Glutamatergic neuron (in vitro differentiated cells): ENCODE measurements around the gene QPCT. TPM values are rescaled to one million over a fixed set of nuclear protein-coding genes. Genes with fewer than 3 reads are reported as not detected.

Experiments
- DNase-seq: peaks from one replicate; pipeline ENCODE4 v3.0.0; 2022
- H3K27ac Mint-ChIP-seq: one replicate; pipeline ENCODE4 v1.8.0; 2020; ENCODE audit warnings: mild to moderate bottlenecking, mixed read lengths, inconsistent platforms; ENCODE audit not compliant: unreplicated experiment
- H3K27me3 Mint-ChIP-seq: one replicate; pipeline ENCODE4 v1.8.0; 2020; ENCODE audit warnings: mild to moderate bottlenecking, moderate library complexity, mixed read lengths, inconsistent platforms; ENCODE audit not compliant: unreplicated experiment
- H3K36me3 Mint-ChIP-seq: one replicate; pipeline ENCODE4 v1.8.0; 2020; ENCODE audit warnings: mild to moderate bottlenecking, mixed read lengths, inconsistent platforms; ENCODE audit not compliant: unreplicated experiment
- H3K4me1 Mint-ChIP-seq: one replicate; pipeline ENCODE4 v1.8.0; 2020; ENCODE audit warnings: mild to moderate bottlenecking, low read depth, mixed read lengths, inconsistent platforms; ENCODE audit not compliant: unreplicated experiment
- H3K4me3 Mint-ChIP-seq: one replicate; pipeline ENCODE4 v1.8.0; 2020; ENCODE audit warnings: mild to moderate bottlenecking, mixed read lengths, inconsistent platforms; ENCODE audit not compliant: unreplicated experiment
- H3K9me3 Mint-ChIP-seq: one replicate; pipeline ENCODE4 v1.8.0; 2020; ENCODE audit warnings: mild to moderate bottlenecking, moderate library complexity, mixed read lengths, inconsistent platforms; ENCODE audit not compliant: unreplicated experiment
- total RNA-seq: library from RNA; stranded (reverse); fragmentation: NEBNext Ultra II Directional; extraction: Animal tissue kit (Norgen Biotek cat#: 25700); gene quantifications from one replicate; pipeline ENCODE4 v1.2.1, GENCODE V29; 2021; ENCODE audit not compliant: unreplicated experiment
- TF ChIP-seq, protein P1 (sequence below): fragments of 200-600 bp; sonication (generic); IDR thresholded peaks from one replicate; pipeline ENCODE4 v1.5.0; 2021; ENCODE audit not compliant: partially characterized antibody, unreplicated experiment

Gene QPCT
- total RNA-seq, 1 donor from 2014 or later = 7.4 TPM

DNA sequence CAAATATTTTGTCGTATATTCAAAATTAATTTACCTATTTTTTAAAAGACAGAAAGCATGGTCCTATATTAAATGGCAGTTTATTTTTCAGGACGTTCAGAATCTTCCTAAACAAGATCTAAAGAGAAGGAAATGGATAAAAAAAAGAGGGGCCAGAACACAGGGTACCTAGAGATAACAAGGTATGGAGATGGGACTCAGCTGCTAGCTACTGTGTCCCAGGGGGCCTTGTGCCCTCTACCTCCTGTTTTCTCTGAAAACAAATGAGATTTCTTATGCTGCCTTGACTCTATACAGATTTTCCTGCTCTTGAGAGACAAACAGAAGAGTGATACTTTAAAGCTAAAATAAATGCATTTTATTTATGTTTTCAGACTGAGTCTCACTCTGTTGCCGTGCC is 29.1 kb upstream of the QPCT start:
- Mint-ChIP-seq H3K4me3 (peak overlapping the region; percentile 37), H3K27ac (no peak overlapping the region), H3K36me3 (no peaks in the 10 kb centered on the region)

DNA sequence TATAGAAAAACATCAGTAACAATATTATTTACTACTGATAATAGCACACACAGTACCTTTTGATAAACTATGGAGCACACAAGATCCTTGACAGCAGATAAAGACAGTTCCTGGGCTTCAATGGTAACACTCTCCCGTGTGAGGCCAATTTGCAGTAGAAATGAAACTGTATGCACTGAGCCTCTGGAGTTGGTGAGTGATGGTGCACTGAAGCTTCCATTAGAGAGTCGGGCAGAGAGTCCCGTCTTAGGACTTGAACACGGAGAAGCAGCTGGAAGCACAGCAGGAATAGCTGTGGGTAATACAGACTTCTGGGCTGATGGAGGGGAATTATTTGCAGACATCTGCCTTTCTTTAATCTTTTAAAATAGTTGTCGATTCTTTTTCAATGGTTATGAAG is 28.2 kb upstream of the QPCT start:
- H3K9me3 Mint-ChIP-seq = no peaks in the 10 kb centered on the region
- H3K4me1 Mint-ChIP-seq = peaks cover 52% of the 10 kb centered on the region
- no peaks in the 10 kb centered on the region for H3K27me3 Mint-ChIP-seq
- no peak overlapping the region for H3K4me3 Mint-ChIP-seq
- no peak for DNase-seq
- peak overlapping the region; percentile 56 for H3K27ac Mint-ChIP-seq
- H3K36me3 Mint-ChIP-seq = no peaks in the 10 kb centered on the region
- TF ChIP-seq, protein P1, sequence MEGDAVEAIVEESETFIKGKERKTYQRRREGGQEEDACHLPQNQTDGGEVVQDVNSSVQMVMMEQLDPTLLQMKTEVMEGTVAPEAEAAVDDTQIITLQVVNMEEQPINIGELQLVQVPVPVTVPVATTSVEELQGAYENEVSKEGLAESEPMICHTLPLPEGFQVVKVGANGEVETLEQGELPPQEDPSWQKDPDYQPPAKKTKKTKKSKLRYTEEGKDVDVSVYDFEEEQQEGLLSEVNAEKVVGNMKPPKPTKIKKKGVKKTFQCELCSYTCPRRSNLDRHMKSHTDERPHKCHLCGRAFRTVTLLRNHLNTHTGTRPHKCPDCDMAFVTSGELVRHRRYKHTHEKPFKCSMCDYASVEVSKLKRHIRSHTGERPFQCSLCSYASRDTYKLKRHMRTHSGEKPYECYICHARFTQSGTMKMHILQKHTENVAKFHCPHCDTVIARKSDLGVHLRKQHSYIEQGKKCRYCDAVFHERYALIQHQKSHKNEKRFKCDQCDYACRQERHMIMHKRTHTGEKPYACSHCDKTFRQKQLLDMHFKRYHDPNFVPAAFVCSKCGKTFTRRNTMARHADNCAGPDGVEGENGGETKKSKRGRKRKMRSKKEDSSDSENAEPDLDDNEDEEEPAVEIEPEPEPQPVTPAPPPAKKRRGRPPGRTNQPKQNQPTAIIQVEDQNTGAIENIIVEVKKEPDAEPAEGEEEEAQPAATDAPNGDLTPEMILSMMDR = no peak

More for the DNA sequence above, 29.1 kb upstream of the QPCT start:
- Mint-ChIP-seq H3K9me3 (no peaks in the 10 kb centered on the region), H3K4me1 (peaks cover 55% of the 10 kb centered on the region), H3K27me3 (no peaks in the 10 kb centered on the region)
- TF ChIP-seq, protein P1 = no peak
- peak; percentile 22 for DNase-seq

DNA sequence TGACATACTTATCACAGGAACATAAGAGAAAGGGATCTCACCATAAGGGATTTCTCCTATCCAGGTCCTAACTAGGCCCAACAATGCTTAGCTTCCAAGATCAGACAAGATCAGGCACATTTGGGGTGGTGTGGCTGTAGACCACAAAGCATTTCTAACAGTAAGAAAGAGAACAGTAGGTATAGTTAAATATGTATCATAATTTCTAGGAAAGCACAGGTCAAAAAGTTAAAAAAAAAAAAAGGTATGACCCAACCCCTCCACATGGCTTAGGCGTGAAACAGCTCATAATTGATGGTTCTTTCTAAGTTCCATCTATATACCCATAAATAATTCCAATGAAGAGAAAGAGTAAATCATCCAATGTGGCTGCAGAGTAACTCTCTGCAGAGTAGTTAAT is 26.7 kb upstream of the QPCT start:
- no peaks in the 10 kb centered on the region for H3K27me3 Mint-ChIP-seq
- H3K27ac Mint-ChIP-seq = peak overlapping the region; percentile 56
- no peaks in the 10 kb centered on the region for H3K36me3 Mint-ChIP-seq
- TF ChIP-seq, protein P1 = no peak
- H3K4me1 Mint-ChIP-seq = peaks cover 57% of the 10 kb centered on the region
- peak overlapping the region; percentile 61 for H3K4me3 Mint-ChIP-seq
- no peaks in the 10 kb centered on the region for H3K9me3 Mint-ChIP-seq
- DNase-seq = no peak

DNA sequence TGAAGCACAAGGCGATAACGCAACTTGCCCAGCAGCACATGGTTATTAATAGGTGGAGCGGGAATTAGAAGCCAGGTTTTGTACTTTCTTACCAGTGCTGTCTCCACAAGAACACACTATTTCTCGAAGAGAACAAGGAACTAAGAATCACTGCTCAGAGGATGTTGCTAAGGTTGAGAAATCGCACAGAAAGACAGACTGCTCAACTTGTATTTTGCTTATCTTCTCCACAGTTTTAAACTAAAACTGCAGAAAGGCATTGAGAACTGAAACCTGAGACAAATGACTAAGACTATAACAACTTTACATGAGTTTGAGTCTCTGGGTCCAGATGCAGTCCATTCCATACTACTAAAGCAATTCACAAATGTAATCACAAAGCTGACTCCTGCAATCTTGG is 26.0 kb upstream of the QPCT start:
- H3K4me1 Mint-ChIP-seq = peaks cover 54% of the 10 kb centered on the region
- no peaks in the 10 kb centered on the region for H3K27me3 Mint-ChIP-seq
- peak overlapping the region; percentile 9 for H3K27ac Mint-ChIP-seq
- peaks cover 3% of the 10 kb centered on the region for H3K9me3 Mint-ChIP-seq
- DNase-seq = no peak
- TF ChIP-seq, protein P1 = no peak
- H3K4me3 Mint-ChIP-seq = peak overlapping the region; percentile 61
- no peaks in the 10 kb centered on the region for H3K36me3 Mint-ChIP-seq

DNA sequence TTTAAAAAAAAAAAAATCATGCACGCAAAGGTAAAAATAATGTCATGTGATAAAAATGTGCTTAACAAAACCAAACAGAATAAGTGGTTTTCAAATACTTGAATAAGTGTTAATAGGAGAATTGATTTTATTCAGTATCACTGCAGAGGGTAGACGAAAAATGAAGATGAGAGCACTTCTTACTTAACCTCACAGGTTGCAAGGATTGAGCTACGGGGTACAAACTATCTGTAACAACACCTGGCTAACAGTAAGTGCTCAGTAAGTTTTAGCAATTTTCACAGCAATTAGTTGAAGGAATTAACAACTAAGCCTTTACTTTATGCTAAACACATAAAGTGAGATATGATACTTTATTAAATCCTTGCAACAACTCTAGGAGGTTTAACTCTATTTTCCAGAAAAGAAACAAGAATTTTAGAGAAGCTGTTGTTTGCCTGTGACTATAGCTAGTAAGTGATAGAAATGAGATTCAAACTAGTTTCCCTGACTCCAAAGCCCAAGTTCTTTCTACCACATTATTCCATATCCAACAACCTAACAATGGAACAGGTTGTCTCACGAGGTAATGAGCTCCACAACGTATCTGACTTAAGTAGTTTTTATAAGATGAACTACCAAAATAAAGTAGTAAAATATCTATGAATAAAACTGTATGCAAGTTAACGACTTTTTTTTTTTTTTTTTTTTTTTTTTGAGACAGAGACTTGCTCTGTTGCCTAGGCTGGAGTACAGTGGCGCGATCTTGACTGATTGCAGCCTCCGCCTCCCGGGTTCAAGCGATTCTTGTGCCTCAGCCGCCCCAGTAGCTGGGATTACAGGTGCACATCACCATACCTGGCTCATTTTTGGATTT is 24.4 kb upstream of the QPCT start:
- Mint-ChIP-seq H3K27ac (no peak overlapping the region), H3K36me3 (no peaks in the 10 kb centered on the region), H3K4me1 (peaks cover 51% of the 10 kb centered on the region), H3K9me3 (peaks cover 9% of the 10 kb centered on the region), H3K4me3 (no peak overlapping the region), H3K27me3 (peaks cover 5% of the 10 kb centered on the region)
- TF ChIP-seq, protein P1 = no peak
- DNase-seq = no peak
